ENCODE data around the gene DMRTB1.

Gene DMRTB1

DNA sequence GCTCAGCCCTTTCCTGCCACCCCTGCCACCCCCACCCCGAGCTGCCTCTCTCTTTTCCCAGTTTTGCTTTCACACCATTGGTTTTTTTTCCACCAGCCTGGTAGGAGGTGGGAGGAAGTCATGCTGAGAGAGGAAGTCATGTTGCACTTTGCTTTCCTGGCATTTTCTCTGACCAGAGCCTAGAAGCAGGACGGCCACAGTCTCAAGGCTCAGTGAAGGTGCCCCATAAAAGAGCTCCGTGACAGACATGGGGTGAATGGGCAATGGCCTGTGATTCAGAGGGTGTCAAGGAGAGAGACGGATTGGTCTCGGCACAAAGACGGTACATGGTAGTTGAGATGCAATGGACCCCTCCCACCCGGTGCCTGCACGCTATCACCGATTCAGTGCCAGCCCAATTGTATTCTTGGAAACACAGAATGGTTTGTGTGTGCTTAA is 42.1 kb upstream of the DMRTB1 start:
- DNase-seq (ENCODE audit: extremely low read depth, insufficient read length) = no peak
- no peak for TF ChIP-seq CTCF (IDR thresholded peaks at IDR 0.05; ENCODE audit: insufficient read depth, low read length, poor library complexity, severe bottlenecking)
- Histone ChIP-seq H3K27me3 (replicated peaks; ENCODE audit: control insufficient read depth, insufficient read depth, low read length) (no peaks in the 10 kb centered on the region), H3K36me3 (ENCODE audit: control insufficient read depth, insufficient read depth, low read length) (no peaks in the 10 kb centered on the region), H3K4me3 (replicated peaks; ENCODE audit: low read depth, low read length) (no peak overlapping the region)

DNA sequence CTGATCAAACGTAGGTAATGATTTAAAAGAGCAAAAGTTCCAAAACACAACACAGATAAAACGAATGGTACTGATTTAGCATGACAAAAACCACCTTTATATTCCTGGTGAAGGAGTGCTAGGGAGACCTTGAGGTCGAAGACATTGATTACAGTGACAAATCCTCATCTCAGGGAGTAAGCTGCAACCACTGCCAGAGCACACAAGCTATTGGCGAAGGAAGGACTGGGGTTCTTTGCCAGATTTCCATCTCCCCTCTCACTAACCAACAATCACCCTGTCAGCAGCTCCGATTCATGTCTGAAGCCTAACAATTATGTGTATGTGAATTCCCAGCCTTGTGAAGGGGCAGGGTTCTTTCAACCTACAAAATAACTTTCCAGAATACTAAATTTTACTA is 40.2 kb upstream of the DMRTB1 start:
- Histone ChIP-seq H3K4me3 (replicated peaks; ENCODE audit: low read depth, low read length) (no peak overlapping the region), H3K27me3 (replicated peaks; ENCODE audit: control insufficient read depth, insufficient read depth, low read length) (no peaks in the 10 kb centered on the region), H3K36me3 (ENCODE audit: control insufficient read depth, insufficient read depth, low read length) (no peaks in the 10 kb centered on the region)
- DNase-seq (ENCODE audit: extremely low read depth, insufficient read length) = no peak
- no peak for TF ChIP-seq CTCF (IDR thresholded peaks at IDR 0.05; ENCODE audit: insufficient read depth, low read length, poor library complexity, severe bottlenecking)

DNA sequence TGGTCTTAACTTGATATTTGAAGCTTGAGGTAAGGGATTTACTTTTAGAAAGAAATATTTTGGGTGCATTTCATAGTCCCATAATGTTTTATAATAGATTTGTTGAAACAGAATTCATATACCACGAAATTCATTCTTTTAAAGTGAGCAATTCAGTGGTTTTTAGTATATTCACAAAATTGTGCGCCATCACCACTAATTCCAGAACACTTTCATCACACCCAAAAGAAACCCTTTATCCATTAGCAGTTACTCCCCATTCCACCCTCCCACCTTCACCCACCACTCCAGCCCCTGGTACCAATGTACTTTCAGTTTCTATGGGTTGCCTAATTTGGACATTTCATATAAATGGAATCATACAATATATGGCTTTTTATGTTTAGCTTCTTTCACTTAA is 38.9 kb upstream of the DMRTB1 start:
- DNase-seq (ENCODE audit: extremely low read depth, insufficient read length) = no peak
- no peak for TF ChIP-seq CTCF (IDR thresholded peaks at IDR 0.05; ENCODE audit: insufficient read depth, low read length, poor library complexity, severe bottlenecking)
- Histone ChIP-seq H3K36me3 (ENCODE audit: control insufficient read depth, insufficient read depth, low read length) (no peaks in the 10 kb centered on the region), H3K27me3 (replicated peaks; ENCODE audit: control insufficient read depth, insufficient read depth, low read length) (no peaks in the 10 kb centered on the region), H3K4me3 (replicated peaks; ENCODE audit: low read depth, low read length) (no peak overlapping the region)

DNA sequence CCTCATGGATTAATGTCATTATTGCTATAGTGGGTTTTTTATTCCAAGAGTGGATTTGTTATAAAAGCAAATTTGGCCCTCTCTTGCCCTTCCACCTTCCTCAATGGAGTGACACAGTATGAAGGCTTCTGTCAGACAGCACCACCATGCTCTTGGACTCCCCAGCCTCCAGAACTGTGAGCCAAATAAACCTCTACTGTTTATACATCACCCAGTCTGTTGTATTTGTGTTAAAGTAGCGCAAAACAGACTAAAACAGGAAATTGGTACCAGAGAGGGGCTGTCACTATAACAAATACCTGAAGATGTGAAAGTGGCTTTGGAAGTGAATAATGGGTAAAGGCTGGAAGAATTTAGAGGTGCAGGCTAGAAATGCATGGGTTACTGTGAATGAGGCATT is 38.0 kb upstream of the DMRTB1 start:
- no peak overlapping the region for H3K4me3 ChIP-seq (replicated peaks; ENCODE audit: low read depth, low read length)
- no peak for TF ChIP-seq CTCF (IDR thresholded peaks at IDR 0.05; ENCODE audit: insufficient read depth, low read length, poor library complexity, severe bottlenecking)
- DNase-seq (ENCODE audit: extremely low read depth, insufficient read length) = no peak
- H3K27me3 ChIP-seq (replicated peaks; ENCODE audit: control insufficient read depth, insufficient read depth, low read length) = no peaks in the 10 kb centered on the region
- no peaks in the 10 kb centered on the region for H3K36me3 ChIP-seq (ENCODE audit: control insufficient read depth, insufficient read depth, low read length)

DNA sequence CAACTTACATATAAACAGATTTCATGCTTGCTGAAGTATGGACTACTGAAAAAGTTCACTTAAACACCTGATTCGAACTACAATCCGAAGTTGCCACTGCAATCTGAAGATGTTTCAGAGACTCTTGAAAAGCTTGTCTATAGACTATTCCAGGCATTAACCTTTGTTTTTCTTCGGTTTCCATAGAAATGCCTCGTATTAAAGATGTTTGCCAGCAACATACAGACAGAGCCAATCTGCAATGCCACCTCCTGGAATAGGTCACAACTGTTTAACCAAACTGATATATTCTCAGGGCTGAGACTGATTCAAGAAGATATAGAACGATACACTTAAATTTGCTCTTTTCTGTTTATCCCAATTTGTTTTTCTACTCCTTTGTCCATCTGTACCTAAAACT is 28.9 kb upstream of the DMRTB1 start:
- TF ChIP-seq CTCF (IDR thresholded peaks at IDR 0.05; ENCODE audit: insufficient read depth, low read length, poor library complexity, severe bottlenecking) = no peak
- Histone ChIP-seq H3K4me3 (replicated peaks; ENCODE audit: low read depth, low read length) (no peak overlapping the region), H3K27me3 (replicated peaks; ENCODE audit: control insufficient read depth, insufficient read depth, low read length) (no peaks in the 10 kb centered on the region), H3K36me3 (ENCODE audit: control insufficient read depth, insufficient read depth, low read length) (no peaks in the 10 kb centered on the region)
- DNase-seq (ENCODE audit: extremely low read depth, insufficient read length) = no peak

GRCh38 chr1:53430779-53431178 is 28.4 kb upstream of the DMRTB1 start:
- Histone ChIP-seq H3K27me3 (replicated peaks; ENCODE audit: control insufficient read depth, insufficient read depth, low read length) (no peaks in the 10 kb centered on the region; the same call in 1 of the 2 replicates), H3K36me3 (ENCODE audit: control insufficient read depth, insufficient read depth, low read length) (no peaks in the 10 kb centered on the region), H3K4me3 (replicated peaks; ENCODE audit: low read depth, low read length) (no peak overlapping the region)
- no peak for DNase-seq (ENCODE audit: extremely low read depth, insufficient read length)
- TF ChIP-seq CTCF (IDR thresholded peaks at IDR 0.05; ENCODE audit: insufficient read depth, low read length, poor library complexity, severe bottlenecking) = no peak
